Iris pigment epithelial cell (primary cell): ENCODE data around the gene LGMN.
A peak's percentile ranks its signal among the peaks of the same experiment; 100 is the strongest.

Experiments
- DNase-seq: peaks from one replicate; pipeline ENCODE4 v3.0.0-alpha.2; 2011; ENCODE audit warnings: low read depth

Gene LGMN

DNA sequence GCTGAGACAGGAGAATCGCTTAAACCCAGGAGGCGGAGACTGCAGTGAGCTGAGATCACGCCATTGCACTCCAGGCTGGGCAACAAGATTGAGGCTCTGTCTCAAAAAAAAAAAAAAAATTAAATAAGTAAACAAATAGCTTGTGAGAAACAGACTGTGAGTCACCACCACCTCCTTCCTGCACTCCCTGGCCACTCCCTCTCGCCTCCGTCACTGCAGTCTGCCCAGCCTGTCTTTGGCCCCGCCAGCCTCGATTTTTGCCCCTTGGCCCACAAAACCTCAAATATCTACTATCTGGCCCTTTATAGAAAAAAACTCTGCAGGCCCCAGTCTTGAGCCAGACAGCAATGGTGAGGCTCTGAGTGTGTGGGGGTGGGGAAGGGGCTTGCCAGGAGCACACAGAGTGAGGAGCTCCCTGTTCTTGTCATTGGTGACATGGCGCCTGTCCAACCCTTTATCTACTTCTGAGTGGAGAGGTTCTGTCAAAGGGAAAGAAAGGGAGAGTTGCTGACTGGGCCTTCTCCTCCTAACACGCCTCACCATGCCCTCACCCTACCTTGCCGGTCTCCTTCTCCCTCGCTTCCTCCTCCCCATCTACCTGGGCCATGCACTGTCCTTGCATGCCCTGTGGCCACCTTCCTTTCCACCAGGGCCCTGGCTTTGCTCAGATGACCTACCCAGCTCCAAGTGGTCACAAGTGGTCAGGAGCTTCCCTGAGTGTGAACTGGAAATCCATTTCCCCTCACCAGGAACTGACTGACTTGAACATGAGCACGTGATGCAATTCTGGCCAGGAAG is 22.1 kb downstream of the LGMN start:
- DNase-seq, result peak; percentile 97

DNA sequence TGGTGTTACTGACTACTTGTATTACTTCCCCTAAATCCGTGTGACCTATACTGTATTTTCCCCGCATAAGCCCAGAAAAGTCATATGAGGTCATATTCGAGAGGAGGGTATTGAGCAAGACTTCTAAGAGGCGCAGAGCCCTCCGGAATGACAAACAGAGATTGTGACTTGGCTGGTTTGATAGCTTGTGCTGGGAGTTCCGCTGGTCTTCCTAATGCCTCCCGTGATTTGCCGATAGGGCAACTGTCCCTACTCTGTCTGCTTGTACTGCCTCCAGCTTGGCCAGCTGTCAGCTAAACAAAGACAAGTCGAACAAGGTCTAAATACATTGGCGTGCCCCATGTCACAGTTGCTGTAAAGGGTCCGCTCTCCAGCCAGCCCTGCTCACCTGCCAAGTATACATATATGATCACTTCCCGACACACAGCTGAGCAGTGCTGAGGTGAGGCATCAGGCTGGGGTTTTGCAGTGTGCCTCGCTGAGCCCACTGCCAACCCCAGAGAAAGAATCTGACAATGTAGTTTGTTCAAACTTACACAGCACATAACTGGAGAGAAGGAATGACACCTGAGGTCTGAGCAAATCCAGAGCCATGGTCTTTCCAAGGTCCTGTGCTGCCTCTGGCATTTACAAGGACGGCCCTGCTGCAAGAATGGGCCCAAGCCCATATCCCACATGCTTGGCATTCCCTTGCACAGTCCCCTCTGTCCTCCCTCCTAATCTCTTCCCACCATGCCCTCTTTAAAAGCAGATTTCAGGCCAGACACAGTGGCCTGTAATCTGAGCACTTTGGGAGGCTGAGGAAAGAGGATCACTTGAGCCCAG is 23.7 kb downstream of the LGMN start:
- DNase-seq, result no peak

DNA sequence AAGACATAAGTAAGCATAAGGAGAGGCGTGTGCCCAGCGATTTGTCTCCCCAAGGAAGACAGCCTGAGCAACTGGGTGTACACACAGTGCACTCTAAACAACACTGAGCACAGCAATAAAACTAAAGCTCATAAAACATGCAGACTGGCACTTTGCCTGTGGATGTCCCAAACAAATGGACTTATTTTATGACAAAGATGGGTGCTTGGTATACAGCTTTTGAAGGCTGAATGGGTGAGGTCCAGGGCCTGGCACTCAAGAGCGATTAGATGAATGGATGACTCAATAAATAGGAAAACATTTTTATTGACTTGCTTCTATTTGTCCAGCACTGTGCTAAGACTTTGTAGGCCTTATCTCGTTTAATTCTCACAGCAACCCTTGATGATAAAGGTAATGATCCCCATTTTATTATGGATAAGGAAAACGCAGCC is 28.5 kb downstream of the LGMN start:
- no peak for DNase-seq

DNA sequence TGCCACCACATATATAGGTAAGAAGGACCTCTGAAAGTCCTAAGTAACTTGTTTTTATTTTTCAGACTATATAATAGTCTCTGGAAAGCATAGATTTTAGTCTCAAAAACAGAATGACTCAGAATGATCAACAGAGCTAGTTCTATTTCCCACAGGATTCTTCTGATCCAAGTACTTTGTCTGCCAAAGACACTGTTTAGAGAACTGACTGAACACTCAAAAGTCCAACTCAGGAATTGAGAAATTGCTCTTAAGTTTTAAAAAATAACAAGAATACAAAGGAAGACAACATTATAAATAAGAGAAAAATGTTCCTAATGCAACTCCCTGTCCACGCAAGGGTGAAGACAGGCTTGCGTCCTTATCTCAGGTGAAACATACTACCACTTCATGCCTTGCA is 29.0 kb downstream of the LGMN start:
- peak; percentile 28 for DNase-seq

DNA sequence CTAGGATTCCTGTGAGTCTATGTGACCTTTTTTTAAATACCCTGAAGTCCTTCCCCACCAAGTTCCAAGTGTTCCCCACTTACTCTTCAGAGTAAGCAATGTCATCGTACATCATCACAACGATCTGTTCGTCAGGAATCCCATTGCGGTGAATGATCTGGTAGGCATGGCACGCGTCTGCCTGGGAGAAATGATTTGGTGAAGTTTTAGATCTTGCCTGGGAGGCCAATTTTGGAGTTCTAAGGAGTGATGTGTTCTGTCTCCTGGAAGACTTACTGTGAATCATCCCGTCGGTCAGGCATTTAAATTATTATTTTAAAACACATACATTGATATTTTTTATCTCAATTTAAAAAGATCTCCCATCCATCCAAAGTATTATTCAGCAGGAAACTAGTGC is 29.8 kb downstream of the LGMN start:
- no peak for DNase-seq

DNA sequence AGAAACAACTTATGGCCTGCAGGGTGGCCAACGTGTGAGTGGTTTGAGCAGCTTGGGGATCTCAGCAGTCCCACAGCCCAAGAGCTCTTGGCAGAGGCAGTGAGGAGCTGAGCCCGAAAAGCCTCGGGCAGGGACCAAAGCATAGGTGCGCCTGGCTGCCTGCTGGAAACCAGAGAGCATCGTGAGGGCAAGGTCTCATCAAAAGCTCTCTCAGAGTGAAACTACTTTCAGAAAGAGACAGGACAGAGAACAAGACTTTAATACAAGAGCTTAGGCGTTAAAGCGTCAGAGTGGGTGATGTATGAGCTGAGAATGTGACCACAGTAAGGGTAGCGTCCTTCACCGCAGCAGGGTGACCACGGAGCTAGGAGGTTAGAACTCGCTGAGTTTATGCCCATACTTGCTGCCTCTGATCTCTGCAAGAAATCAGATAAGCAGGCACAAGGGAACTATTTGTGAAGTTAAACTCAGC is 30.8 kb downstream of the LGMN start:
- no peak for DNase-seq

DNA sequence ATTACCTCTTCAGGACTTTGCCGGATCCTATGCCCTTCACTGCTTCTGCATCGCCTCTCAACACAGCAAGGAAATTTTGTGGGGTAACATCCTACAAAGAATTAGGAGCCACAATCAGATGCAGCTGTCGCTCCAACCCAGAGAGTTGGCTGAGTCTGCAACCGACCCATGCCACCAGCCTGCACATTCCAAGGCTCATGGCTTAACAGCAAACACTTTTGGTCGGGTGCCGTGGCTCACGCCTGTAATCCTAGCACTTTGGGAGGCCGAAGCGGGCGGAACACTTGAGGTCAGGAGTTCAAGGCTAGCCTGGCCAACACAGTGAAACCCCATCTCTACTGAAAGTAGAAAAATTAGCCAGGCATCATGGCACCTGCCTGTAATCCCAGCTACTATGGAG is 32.3 kb downstream of the LGMN start:
- no peak for DNase-seq

DNA sequence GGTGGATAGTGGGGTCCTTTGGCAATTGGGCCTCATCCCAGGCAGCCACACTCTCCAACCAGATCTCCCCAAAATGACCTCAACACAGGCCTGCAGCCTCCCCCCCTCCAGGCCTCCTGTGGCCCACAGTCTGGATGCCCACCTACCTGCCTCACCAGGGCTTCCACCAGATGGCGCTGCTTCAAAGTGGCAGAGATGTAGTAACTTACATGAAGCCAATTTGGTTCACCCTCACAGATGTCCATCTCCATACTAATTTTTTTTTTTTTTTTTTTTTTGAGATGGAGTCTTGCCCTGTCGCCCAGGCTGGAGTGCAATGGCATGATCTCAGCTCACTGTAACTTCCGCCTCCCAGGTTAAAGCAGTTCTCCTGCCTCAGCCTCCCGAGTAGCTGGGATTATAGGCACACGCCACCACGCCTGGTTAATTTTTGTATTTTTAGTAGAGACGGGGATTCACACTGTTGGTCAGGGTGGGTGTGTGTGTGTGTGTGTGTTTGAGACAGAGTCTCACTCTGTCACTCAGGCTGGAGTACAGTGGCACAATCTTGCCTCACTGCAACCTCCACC is 33.6 kb downstream of the LGMN start:
- peak; percentile 68 for DNase-seq

DNA sequence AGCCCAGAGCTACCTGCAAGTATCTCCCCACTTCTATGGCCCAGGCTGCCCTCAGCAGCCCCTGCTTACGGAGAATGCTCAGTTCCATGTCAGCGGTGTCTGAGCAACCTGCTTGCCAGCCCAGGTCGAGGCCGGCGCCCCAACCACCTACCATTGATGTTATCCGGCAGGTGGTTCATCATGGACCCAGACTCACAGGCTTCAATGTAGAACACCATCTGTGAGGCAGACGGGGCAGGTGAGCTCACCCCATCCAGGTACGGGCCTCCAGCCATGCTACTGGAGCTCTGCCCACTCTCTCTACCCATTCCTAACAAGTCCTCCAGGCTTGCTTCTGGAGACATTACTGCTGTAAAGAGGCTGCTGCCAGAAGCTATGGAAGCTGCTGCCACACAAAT is 35.8 kb downstream of the LGMN start:
- DNase-seq, result no peak

DNA sequence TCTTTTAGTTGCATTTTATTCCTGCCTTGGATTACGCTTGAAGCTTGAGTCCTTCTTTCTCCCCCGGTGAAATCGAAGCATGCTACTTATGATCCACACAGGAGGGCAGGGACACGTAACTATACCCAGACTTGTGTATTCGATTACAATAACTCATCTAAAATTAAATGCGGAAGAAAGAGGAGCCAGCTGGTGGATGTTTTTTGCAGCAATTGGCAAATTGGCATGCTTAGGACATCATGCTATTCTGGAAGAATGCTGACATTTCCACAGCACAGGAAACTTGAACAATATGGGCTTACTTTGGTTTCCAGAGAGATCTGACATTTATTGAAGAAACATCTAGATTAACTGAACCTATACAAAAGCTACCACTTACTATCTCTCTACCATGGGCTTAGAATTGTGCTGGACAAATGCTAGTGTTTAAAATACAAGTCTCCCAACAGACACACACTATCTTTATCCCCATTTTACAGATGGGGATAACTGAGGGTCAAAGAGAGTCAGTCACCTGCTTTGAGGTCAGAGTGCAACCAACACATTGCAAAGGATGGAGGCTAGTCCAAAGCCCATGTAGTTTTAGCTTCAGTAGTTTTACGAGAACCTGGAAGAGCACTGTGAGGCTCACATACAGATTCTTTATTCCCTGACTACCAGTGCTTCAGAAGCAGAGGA is 36.3 kb downstream of the LGMN start:
- DNase-seq, result no peak

DNA sequence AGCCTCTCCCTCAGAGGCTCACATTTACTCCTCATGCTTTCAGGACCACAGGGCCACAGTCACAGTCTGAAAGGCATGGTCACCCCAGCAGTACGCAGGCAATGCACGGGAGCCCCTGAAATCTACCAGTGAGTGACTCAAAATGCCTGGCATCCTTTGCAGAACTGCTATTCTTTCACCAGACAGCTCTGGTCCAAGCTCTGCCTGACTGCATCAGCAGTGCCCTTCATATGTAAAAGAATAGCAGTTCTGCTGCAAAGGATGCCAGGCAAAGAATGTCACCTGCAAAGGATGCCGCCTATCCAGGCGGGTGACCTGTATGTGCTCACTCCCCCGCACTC is 38.5 kb downstream of the LGMN start:
- no peak for DNase-seq

DNA sequence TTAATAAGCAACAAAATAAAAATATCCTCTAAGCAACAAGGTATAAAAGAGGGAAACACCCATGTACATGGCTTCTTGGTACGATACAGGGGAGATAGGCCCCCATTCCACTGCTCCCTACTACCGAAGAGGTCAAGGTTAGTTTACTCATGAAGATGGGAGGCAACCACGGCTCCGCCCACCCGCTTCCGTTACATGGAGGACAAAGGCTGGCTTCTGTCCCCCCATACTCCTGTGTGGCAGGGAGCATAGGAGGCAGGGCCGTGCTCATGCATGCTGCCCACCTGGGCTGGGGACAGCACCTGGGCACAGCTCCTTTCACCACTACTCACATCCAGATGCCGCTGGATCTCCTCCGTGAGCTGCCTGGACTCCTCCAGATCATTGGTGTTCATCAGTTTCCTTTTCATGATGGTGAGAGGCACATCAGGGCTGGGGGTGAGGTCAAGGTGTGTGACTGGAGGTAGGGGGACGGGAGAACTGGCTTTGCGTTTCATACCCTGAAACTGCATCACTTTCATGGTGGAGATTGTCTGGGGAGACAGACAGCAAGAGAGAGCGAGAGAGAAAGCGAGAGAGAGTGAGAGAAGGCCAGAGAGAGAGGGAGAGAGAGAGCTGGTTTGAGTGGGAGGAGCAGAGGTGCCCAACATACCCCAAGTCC is 39.0 kb downstream of the LGMN start:
- no peak for DNase-seq

DNA sequence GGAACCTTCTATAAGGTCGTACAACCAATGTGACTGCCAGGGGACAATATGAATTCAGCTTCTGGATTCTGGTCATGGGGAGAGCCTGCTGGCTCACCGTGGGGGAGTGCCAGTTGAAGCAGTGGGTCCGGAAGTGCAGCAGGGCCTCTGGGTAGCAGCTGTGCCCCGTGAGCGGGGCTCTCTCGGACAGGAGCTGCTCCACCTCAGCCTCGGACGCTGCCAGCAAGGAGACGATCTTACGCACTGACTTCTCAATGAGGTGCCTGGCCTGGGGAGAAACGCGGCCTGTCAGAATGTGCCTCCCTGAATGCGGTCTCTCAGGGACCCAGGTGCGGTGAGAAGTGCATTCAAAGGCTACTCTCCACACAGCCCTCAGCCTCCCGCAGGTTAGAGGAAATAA is 42.0 kb downstream of the LGMN start:
- no peak for DNase-seq

DNA sequence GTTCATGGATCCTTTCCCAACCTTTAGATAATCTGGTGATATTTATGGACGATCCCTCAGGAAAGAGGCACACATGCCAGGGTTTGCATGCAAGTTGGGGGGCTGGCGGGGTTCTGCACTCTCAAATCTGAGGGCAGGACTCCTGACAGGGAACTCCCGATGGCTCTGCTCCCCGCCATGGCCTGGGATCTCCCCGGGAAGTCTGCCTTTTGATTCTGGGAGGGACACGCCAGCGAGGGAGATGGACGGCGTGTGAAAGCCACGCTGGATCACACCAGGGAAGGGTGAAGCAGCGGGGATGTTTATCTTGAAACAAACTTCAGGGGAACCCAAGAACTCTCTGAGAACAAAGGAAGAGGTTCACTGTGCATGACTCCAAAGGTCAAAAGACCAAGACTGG is 43.6 kb downstream of the LGMN start:
- DNase-seq, result no peak

DNA sequence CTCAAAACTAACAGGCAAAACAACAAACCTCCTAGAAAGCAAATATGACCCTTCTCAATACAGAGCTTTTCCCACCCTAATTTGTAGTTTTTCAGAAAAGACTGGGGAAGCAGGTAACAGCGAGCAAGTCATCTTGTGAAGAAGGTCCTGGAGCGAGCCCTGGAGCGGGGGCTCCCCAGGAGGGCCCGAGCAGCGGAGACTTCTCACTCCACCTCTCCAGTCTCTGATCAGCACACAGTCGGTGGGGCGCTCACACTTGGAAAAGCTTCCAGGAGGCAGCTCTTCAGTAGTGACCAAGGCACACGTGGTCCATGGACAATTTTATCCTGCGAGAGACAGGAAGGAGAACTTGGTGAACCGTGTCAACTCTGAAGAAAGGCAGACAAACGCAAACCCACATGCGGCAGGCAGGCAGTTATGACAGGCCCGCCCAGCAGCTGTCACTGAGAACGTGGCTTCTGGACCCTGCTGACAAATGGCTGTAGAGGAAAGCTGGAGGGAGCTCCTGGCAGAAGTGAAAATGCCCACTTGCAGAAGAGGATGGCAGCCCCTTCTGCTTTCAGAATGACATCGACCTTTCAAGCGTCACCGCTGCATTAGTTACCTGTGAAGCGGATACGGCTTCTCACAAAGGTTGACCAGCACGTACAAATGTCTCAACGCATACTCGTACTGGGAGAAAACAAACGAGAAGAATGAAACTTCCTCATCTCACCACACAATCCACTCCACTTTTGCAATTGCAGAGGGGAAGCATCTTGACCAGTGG is 44.2 kb downstream of the LGMN start:
- DNase-seq, result no peak

DNA sequence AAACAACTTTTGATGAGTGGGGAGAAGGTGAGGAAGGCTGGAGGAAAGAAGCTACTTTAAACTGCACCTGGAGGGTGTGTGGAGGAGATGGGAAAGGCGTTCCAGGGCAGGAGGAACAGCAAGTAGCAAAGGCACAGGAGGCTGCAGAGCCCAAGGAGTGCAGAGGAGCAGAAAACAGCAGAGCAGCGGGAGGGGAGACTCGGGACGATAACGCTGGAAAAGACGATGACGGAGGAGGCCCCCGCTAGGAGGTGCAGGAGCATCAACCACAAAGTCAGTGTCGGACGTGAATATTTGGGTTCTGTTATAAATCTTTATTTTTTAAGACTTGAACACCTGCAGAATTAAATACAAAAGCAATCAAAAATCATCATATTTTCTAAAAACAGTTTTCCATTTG is 44.9 kb downstream of the LGMN start:
- no peak for DNase-seq

DNA sequence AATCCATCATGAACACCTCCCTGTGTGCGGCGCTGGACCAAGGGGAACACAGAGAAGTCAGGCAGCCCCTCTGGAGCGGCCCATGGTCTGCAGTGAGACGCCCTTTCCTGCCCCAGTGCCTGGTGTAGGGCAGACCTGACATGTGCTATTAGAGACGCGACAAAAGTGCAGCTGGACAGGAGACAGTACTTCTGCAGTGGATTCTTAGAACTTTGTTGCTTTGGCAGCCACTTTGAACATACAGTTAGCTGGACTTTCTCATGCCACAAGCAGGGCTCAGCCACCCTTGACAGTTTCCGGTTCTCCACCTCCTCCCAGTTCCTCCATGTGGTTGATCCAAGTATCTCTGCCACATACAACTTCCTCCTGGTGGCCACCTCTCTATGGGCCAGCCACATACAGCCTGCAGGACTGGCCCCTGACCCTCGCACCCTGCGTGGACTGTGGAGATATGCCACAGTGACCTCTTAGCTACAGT is 45.9 kb downstream of the LGMN start:
- no peak for DNase-seq

DNA sequence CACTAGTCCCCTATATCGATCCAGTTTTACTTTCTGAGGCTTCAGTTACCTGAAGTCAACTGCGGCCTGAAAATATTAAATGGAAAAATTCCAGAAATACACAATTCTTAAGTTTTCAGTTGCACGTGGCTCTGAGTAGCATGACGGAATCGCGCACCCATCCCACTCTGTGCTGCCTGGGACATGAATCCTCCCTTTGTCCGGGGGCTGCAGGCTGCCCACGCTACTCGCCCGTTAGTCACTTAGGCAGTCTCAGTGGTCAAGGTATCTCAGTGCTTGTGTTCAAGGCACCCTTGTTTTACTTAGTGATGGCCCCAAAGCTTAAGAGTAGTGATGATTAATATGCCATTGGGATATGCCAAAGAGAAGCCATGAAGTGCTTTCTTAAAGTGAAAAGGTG is 46.6 kb downstream of the LGMN start:
- no peak for DNase-seq

DNA sequence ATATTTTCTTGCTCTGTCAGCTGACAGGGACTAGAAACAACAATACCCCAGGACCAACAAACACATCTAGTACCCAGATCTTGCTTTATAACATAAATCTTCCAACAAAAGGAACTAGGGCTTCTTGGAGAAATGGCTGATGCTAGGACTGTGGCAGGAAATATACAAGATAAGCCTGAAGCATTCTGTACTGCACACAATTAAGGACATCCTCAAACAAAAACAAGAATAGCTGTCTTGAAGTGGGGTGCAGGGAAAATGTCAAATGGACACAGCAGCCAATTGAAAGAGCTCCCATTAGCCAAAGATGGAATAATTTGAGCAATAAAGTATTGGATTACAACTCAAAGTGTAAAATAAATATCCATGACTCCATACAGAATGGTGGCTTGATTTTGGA is 50.0 kb downstream of the LGMN start:
- no peak for DNase-seq

DNA sequence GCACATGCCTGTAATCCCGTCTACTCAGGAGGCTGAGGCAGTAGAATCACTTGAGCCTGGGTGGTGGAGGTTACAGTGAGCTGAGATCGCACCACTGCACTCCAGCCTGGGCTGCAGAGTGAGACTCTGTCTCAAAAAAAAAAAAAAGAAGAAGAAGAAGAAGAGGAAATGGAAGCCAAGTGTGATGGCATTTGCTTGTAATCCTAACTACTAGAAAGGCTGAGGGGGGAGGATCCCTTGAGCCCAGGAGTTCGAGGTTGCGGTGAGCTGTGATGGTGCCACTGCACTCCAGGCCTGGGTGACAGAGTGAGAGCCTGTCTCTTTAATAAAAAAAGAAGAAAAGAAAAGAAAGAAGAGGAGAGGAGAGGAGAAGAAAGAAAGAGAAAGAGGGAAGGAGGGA is 52.1 kb downstream of the LGMN start:
- DNase-seq, result no peak

DNA sequence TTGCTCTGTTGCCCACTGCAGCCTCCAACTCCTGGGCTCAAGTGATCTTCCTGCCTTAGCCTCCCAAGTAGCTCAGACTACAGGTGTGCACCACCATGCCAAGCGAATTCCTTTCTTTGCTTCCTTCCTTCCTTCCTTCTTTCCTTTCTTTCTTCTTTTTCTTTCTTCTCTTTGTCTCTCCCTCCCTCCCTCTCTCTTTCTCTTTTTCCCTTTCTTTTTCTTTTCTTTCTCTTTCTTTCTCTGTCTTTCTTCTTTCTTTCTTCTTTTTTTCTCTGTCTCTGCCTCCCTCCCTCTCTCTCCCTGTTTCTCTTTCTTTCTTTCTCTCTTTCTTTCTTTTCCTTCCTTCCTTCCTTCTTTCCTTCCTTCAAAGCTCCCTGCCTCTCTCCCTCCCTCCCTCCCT is 52.9 kb downstream of the LGMN start:
- no peak for DNase-seq
